Prostate gland (tissue), 2 donors: ENCODE measurements around the gene MIER2. TPM values are rescaled to one million over a fixed set of nuclear protein-coding genes. Genes with fewer than 3 reads are reported as not detected.

Source experiments
- DNase-seq: peaks from one replicate; pipeline ENCODE4 v3.0.0-alpha.2; 2019; ENCODE audit warnings: low spot score
- H3K27ac ChIP-seq, 2 donors: fragments of 200-600 bp; sonication (generic); 2 replicates each; pipeline ENCODE4 v1.5.1; 2017 to 2019
- H3K27me3 ChIP-seq: fragments of 200-600 bp; sonication (generic); replicated peaks from 2 replicates; pipeline ENCODE4 v1.5.1; 2019; ENCODE audit not compliant: insufficient read depth
- H3K36me3 ChIP-seq, 2 donors: fragments of 200-600 bp; sonication (generic); 1 replicate in 1 of 2; 2 replicates in 1 of 2; pipeline versions ENCODE4 v1.5.1 to v1.8.1; 2017 to 2019
- H3K4me1 ChIP-seq: fragments of 200-600 bp; sonication (generic); replicated peaks from 2 replicates; pipeline ENCODE4 v1.5.1; 2019
- H3K4me3 ChIP-seq, 2 donors: fragments of 200-600 bp; sonication (generic); 2 replicates each; pipeline ENCODE4 v1.5.1; 2017 to 2019
- H3K9me3 ChIP-seq: fragments of 200-600 bp; sonication (generic); 2 replicates; pipeline ENCODE4 v1.5.1; 2017
- CTCF ChIP-seq, 4 experiments: fragments of 200-600 bp in 2 of 4; fragments of 450-650 bp in 2 of 4; sonication (generic) in 2 of 4; IDR thresholded peaks; 1 replicate in 3 of 4; 2 replicates in 1 of 4; pipeline ENCODE4 v1.5.1; 2016 to 2019; ENCODE audit warnings: antibody characterized with exemption in 4 of 4, mild to moderate bottlenecking in 2 of 4, moderate library complexity in 2 of 4
- POLR2A ChIP-seq: fragments of 450-650 bp; IDR thresholded peaks from one replicate; pipeline ENCODE4 v1.6.1; 2016; ENCODE audit warnings: antibody characterized with exemption, mild to moderate bottlenecking
- POLR2AphosphoS5 ChIP-seq: sonication (generic); formaldehyde crosslinking; IDR thresholded peaks from one replicate; pipeline ENCODE4 v1.6.1; 2017; ENCODE audit warnings: antibody characterized with exemption
- WGBS: methylation state at CpG from one replicate; pipeline ENCODE4 v1.1.5; 2018; 5-methylcytosine and 5-hydroxymethylcytosine counted together
- intact Hi-C: fragments of 100-400 bp; cut with DNase I; formaldehyde crosslinking; loops from one replicate; pipeline ENCODE4 v1.14.2; 2022
- total RNA-seq, 2 donors: library from RNA; depleted of rRNA; stranded (reverse); fragments of >200 nt; gene quantifications; one replicate each; pipeline ENCODE4 v1.1.0, GENCODE V29; 2016

MIER2 gene
- total RNA-seq, 2 donors from 2014 or later = 16.9 to 37.1 TPM

- intact Hi-C loops = no loop called here
- no peak overlapping the region for H3K27ac ChIP-seq
- H3K4me1 ChIP-seq = no peaks in the 10 kb centered on the region
- no peaks in the 10 kb centered on the region for H3K9me3 ChIP-seq
- no peaks in the 10 kb centered on the region for H3K36me3 ChIP-seq
- no peak overlapping the region for H3K4me3 ChIP-seq
- 92% methylated on average over 2 of the region's 2 CpGs for WGBS
- no peak for DNase-seq
- no peaks in the 10 kb centered on the region for H3K27me3 ChIP-seq
- no peak for TF ChIP-seq POLR2A
- no peak for TF ChIP-seq POLR2AphosphoS5
- no peak for TF ChIP-seq CTCF (IDR thresholded peaks at IDR 0.05)
These were observed 46.6 kb upstream of the MIER2 start for GRCh38 chr19:391207-391557.

GRCh38 chr19:390386-391206 is 46.0 kb upstream of the MIER2 start:
- no peak for DNase-seq
- Histone ChIP-seq H3K27ac (no peak overlapping the region), H3K4me3 (no peak overlapping the region), H3K36me3 (no peaks in the 10 kb centered on the region), H3K4me1 (no peaks in the 10 kb centered on the region), H3K27me3 (no peaks in the 10 kb centered on the region), H3K9me3 (no peaks in the 10 kb centered on the region)
- no peak for TF ChIP-seq CTCF (IDR thresholded peaks at IDR 0.05)
- TF ChIP-seq POLR2AphosphoS5 = no peak
- TF ChIP-seq POLR2A = no peak
- intact Hi-C loops = no loop called here
- WGBS = 83% methylated on average over 21 of the region's 30 CpGs

- no peak for TF ChIP-seq CTCF (IDR thresholded peaks at IDR 0.05)
- TF ChIP-seq POLR2A = no peak
- no peak for TF ChIP-seq POLR2AphosphoS5
- 76% methylated on average over 12 of the region's 12 CpGs for whole genome bisulfite sequencing
- Histone ChIP-seq H3K4me1 (no peaks in the 10 kb centered on the region), H3K36me3 (no peaks in the 10 kb centered on the region), H3K4me3 (no peak overlapping the region), H3K9me3 (no peaks in the 10 kb centered on the region), H3K27me3 (no peaks in the 10 kb centered on the region), H3K27ac (no peak overlapping the region)
- intact Hi-C loops = no loop called here
- DNase-seq = no peak
These were observed 45.3 kb upstream of the MIER2 start for GRCh38 chr19:389935-390289.

GRCh38 chr19:389255-389934 is 44.8 kb upstream of the MIER2 start:
- intact Hi-C loops = no loop called here
- Histone ChIP-seq H3K4me3 (no peak overlapping the region), H3K27me3 (no peaks in the 10 kb centered on the region), H3K36me3 (no peaks in the 10 kb centered on the region), H3K9me3 (no peaks in the 10 kb centered on the region), H3K4me1 (no peaks in the 10 kb centered on the region), H3K27ac (no peak overlapping the region)
- TF ChIP-seq POLR2AphosphoS5 (no peak), POLR2A (no peak), CTCF (IDR thresholded peaks at IDR 0.05) (no peak)
- WGBS = 73% methylated on average over 19 of the region's 21 CpGs
- no peak for DNase-seq

GRCh38 chr19:388691-389090 is 44.1 kb upstream of the MIER2 start:
- TF ChIP-seq CTCF (IDR thresholded peaks at IDR 0.05) = no peak
- no peak for TF ChIP-seq POLR2AphosphoS5
- no peak for TF ChIP-seq POLR2A
- H3K36me3 ChIP-seq = no peaks in the 10 kb centered on the region
- H3K4me1 ChIP-seq = no peaks in the 10 kb centered on the region
- H3K4me3 ChIP-seq = no peak overlapping the region
- no peaks in the 10 kb centered on the region for H3K27me3 ChIP-seq
- 84% methylated on average over 17 of the region's 17 CpGs for WGBS
- intact Hi-C loops = no loop called here
- DNase-seq = no peak
- no peaks in the 10 kb centered on the region for H3K9me3 ChIP-seq
- no peak overlapping the region for H3K27ac ChIP-seq
